RPMI7951 (cell line): ENCODE data around the gene LIG4. TPM values are rescaled to one million over a fixed set of nuclear protein-coding genes. Genes with fewer than 3 reads are reported as not detected.
"Not testable (repeated sequence)": the region's sequence is repeated elsewhere in the genome, so short reads cannot be mapped to it uniquely, and the experiment has no call there.

Experiments
- DNase-seq: peaks from one replicate; pipeline ENCODE4 v3.0.0-alpha.2; 2012; ENCODE audit warnings: low read depth
- total RNA-seq: library from RNA; depleted of rRNA; stranded (reverse); fragments of >200 nt; shearing (Covaris generic); gene quantifications from 2 replicates; pipeline ENCODE4 v1.2.3, GENCODE V29; 2014; rRNA removed

The LIG4 gene
- 7.9 and 8.3 TPM in 2 replicates for total RNA-seq

GRCh38 chr13:108215436-108215835, at the start of gene LIG4:
TSS of gene LIG4 (minus strand) at chr13:108215536. CDS start at chr13:108211268, 4,268 bp downstream.
- peak; percentile 79 for DNase-seq

DNA sequence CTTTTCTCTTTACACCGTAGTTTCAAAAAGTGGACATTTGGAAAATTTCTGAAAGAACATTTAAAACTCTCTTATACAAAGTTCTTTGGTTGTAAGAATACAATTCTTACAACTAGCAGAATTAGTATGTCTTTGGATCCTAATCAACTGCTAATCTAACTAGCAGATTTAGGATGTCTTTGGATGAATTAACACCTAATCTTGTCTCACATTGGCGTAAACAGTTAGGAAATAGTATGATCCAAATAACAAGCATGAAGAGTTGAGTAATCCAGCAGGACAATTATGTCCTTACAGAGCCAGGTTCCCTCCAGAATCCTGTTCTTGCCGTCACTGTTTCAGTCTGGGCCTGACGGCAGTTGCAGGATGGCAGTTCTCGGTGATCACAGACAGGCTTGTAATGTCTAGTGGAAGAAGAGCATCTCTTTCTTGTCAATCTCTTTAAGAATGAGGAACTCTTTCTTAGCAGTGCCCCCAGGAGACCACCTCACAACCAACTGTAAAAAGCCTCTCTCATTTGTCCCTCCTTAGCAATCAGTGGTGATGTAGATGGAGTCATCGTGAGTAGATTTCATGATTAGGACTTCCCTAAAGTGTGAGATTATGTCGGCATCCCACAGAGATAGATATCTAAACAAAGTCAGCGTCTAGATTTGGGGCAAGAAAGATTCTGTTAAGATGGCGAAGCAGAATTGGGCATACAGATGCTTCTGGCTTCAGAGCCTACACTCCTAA, 48.5 kb upstream of the LIG4 start:
- DNase-seq, result no peak

- DNase-seq, result no peak
Observed at GRCh38 chr13:108257248-108257647, 41.9 kb upstream of the LIG4 start.

DNA sequence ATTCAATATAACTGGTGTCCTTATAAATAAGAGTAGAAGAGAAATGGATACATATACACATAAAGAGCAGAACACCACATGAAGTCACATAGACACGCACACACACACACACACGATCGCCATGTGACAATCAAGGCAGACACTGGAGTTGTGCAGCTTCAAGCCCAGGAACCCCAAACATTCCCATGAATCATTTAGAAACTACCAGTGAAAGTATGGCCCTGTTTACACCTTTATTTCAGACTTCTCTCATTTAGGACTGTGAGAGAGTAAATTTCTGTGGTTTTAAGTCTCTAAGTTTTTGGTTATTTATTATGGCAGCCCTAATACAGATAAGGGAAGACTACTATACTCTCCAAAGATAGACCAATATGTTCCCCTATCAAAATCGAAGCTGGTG, 33.8 kb upstream of the LIG4 start:
- no peak for DNase-seq

DNA sequence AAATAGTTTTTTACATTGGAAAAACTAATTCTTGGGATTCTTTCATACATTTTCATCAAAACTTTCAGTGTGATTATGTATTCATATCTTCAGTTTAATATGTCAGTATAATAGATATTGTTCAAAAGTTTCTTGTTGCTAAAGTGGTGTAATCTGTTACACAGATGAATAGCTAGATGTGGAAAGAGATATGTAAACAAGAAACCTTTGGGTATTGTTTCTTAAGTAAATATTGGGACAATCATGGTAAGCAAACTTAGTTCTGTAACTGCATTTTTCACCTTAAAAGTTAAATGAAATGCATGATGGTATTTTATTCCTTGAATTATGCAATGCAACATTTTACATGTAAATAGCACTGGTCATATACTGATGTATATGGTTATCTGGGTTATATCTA, 15.0 kb upstream of the LIG4 start:
- DNase-seq, result no peak

GRCh38 chr13:108227651-108228272, 12.4 kb upstream of the LIG4 start:
- DNase-seq, result peak; percentile 23

DNA sequence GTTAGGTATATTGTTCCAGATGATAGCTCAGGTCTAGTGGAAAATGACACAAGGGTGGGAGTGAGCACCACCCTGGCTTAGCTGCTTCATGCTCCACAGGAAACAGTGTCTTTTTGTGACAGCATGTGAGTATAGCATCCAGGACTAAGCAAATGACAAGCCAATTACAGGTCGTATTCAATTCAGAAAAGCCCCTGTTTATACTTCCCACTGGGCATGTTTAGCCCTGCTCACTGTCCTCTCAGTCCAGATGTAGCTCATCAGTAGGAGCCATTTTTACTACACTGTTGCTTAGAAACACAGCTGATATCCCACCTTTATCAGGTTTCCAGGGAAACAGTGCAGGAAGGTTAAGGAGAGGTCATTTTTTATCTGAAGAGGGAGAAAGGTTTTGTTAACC, 10.8 kb upstream of the LIG4 start:
- DNase-seq, result no peak

- no peak for DNase-seq
Observed at GRCh38 chr13:108225440-108225839, 10.1 kb upstream of the LIG4 start.

- no peak for DNase-seq
Observed at GRCh38 chr13:108223687-108224503, 8.6 kb upstream of the LIG4 start.

DNA sequence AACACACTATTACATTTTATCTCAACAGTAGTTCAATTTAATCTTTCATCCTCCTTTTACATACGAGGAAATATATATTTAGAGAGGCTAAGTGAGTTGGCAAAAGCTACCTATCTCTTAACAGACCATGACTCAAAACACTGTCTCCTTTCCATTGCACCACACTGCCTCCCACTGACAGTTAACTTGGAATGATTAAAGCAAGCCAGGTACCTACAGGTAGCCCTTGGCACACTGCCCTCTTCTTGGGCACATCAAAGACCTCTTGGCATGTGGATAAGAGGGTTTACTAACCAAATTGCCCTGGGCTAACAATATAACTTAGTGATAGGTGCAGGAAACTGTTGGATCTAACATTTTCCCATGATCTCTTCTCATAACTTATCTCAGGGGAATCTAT, 4.7 kb upstream of the LIG4 start:
- no peak for DNase-seq

GRCh38 chr13:108218044-108218974, 3.0 kb upstream of the LIG4 start, which contains the start of gene ABHD13:
TSS of gene ABHD13 (plus strand) at chr13:108218392. CDS start at chr13:108229219, 10,827 bp downstream.
- peak; percentile 86 for DNase-seq

DNA sequence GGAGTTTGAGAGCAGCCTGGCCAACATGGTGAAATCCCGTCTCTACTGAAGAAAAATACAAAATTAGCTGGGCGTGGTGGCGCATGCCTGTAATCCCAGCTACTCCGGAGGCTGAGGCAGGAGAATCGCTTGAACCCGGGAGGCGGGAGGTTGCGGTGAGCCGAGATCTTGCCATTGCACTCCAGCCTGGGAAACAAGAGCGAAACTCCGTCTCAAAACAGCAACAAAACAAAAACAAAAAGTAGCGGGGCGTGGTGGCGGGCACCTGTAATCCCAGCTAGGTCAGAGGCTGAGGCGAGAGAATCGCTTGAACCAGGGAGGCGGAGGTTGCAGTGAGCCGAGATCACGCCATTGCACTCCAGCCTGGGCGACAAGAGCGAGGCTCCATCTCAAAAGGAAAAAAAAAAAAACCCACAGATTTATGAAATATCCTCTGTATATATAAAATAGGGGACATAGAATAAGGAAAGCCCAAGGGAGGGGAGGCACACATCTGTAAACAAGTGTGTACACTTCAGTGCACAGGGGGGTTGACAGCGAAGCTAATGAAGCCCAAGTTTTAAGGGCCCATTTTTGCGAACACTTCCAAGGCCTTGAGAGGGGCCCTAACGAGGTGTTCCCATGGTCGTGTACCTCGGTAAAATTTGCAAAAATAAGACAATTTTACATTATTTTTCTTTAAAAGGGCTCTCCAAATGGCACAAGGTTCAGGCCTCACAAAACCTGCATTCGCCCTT, 2.1 kb upstream of the LIG4 start:
- DNase-seq, result not testable (repeated sequence)

GRCh38 chr13:108214441-108215271, 680 bp downstream of the LIG4 start:
- no peak for DNase-seq

GRCh38 chr13:108213946-108214345, 1.4 kb downstream of the LIG4 start:
- no peak for DNase-seq

- no peak for DNase-seq
Observed at GRCh38 chr13:108212886-108213285, 2.5 kb downstream of the LIG4 start.

DNA sequence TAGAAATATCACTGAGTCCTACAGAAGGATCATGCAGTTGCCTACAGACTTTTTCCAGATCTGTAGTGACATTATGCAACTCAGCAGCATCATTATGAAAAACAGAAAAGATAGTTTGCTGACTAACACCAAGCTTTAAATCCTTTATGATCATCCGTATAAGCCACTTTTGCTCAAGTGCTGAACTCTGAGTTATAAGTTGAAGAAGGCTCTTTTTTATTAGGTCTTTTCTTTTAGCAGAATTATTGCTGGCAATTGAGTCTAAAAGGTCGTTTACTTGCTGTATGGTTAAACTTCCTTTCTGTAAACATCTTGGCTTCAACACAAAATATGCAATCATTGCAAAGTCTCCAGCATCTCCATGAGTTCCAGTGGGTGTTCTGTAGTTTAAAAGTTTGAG, 4.8 kb downstream of the LIG4 start:
- no peak for DNase-seq

DNA sequence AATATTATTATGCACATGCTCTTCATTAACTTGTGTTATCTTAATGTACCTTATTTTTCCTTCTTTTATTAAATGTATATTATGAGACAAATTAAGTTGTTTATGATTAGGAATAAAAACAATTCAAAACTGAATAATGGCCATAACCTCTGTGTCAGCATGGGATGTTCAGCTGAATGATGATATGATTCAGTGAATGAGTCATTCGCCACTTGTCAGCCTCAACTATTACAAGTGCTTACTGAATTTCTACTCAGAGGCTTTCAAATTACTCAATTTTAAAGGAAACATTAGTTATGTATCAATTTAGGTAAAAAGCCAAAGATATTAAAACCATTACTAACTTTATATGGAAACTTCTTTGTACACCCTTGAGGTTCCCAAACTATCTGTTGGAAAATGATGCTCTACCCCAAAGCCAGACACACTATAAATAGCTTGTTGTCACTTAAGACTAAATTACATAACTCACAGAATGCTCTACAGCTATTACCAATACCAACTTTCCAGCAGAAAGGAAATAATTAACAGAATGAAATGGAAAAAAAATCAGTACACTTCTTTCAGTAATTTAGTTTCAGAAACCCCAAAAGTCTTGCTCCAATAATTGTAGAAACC, 14.4 kb downstream of the LIG4 start:
- no peak for DNase-seq

DNA sequence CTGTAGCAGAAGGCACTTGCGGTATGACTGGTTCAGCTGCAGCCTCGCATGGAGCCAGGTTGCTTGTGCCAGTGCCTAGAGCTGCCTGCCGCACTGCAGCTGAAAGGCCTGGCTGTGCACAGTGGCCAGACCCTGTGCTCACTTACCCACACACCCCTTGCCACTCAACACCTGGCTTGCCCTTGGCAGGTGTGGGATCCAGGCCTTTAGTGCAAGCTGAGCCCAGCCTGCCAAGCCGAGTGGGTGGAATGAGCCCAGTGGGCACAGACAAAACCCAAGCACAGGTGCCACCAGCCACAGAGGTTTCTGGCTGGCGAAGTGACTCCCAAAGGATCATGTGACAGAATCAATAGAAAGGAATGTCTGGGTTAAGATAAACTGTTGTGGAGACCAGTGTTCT, 19.5 kb downstream of the LIG4 start:
- DNase-seq, result no peak

DNA sequence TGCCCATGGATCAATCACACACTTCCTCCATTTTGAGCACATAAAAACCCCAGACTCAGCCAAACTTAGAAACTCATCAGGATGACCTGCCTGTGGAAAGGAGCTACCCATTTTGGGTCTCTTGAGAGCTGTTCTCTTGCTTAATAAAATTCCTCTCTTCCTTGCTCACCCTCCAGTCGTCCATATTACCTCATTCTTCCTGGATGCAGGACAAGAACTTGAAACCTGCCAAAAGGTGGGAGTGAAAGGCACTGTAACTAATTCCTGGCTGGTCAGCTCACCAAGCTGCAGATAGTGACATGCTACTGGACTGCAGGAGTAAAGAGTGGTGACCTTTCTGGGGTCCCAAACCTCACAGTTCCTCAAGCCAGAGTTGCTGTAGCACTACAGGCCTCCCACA, 20.2 kb downstream of the LIG4 start:
- no peak for DNase-seq
